ENCODE measurements around the gene POLG2. TPM values are rescaled to one million over a fixed set of nuclear protein-coding genes. Genes with fewer than 3 reads are reported as not detected.

POLG2 gene
- total RNA-seq, 2 experiments from 2014 or later: 25.8 to 28.1 TPM

- Mint-ChIP-seq H3K36me3 (peaks cover 53% of the 10 kb centered on the region), H3K27ac (no peak overlapping the region)
Observed at GRCh38 chr17:64529221-64529620, 32.4 kb upstream of the POLG2 start.

DNA sequence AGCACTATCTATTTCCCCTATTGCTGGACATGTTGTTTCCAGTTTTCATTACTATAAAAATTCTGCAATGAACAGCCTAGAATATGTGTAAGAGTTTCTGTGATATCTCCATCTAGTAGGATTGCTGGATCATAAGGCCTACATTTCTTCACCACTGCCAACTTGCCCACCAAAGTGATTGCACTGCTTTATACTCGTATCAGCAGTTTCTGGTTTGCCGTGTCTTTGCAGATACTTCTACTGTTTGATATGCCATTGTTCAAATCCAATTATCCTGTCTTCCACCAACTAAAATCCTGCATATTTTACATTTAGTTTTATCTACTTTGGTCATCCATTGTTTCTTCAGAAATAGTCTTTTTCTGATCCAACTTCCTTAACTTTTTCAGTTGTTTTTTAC lies 31.1 kb upstream of the POLG2 start:
- POLR2A ChIA-PET: no interaction called here
- H3K4me1 Mint-ChIP-seq (ENCODE audit: low read depth): no peaks in the 10 kb centered on the region
- H3K36me3 Mint-ChIP-seq: peaks cover 52% of the 10 kb centered on the region
- H3K27ac Mint-ChIP-seq: no peak overlapping the region
- intact Hi-C loops (cut with micrococcal nuclease): no loop called here
- CTCF ChIA-PET: no interaction called here
- no peaks in the 10 kb centered on the region for H3K9me3 Mint-ChIP-seq
- DNase-seq: no peak
- H3K4me3 Mint-ChIP-seq: no peak overlapping the region
- no peaks in the 10 kb centered on the region for H3K27me3 Mint-ChIP-seq

More at GRCh38 chr17:64529221-64529620, 32.4 kb upstream of the POLG2 start:
- intact Hi-C loops (cut with micrococcal nuclease): no loop called here
- POLR2A ChIA-PET: no interaction called here
- CTCF ChIA-PET: no interaction called here
- Mint-ChIP-seq H3K4me1 (ENCODE audit: low read depth) (no peaks in the 10 kb centered on the region), H3K4me3 (no peak overlapping the region), H3K27me3 (no peaks in the 10 kb centered on the region), H3K9me3 (no peaks in the 10 kb centered on the region)
- no peak for DNase-seq

- no peaks in the 10 kb centered on the region for H3K27me3 Mint-ChIP-seq
- H3K9me3 Mint-ChIP-seq: no peaks in the 10 kb centered on the region
- H3K27ac Mint-ChIP-seq: no peak overlapping the region
- DNase-seq: no peak
- H3K4me1 Mint-ChIP-seq (ENCODE audit: low read depth): peaks cover 12% of the 10 kb centered on the region
- intact Hi-C loops (cut with micrococcal nuclease): no loop called here
- POLR2A ChIA-PET: interaction anchor here (0.6 kb wide), 1 partner anchor 20 kb away, joined by 3 read pairs; no protein-coding TSS in a partner anchor
- H3K4me3 Mint-ChIP-seq: no peak overlapping the region
- H3K36me3 Mint-ChIP-seq: peaks cover 32% of the 10 kb centered on the region
- CTCF ChIA-PET: interaction anchor here (1.0 kb wide), 2 partner anchors 29 to 100 kb away, joined by 3 to 4 read pairs; no protein-coding TSS in a partner anchor
Observed at GRCh38 chr17:64520359-64520758, 23.5 kb upstream of the POLG2 start.

DNA sequence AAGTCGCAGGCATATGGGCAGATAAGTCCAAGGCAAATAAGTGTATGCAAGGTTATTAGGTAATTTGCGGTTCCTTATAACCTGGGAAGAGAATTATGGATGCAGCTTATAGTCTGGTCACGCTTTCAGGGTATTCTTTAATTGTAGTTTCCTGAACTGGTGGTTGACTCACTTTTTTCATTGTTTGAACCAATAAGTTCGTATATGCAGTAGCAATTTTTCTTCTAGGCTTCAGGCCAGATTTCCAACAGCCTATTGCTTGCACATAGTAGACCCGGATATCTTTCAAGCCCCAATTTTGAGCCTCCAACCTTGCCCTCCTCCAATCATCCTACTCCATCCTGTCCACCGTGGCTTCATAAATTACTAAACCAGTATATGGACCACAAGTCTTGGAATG lies 22.7 kb upstream of the POLG2 start:
- H3K36me3 Mint-ChIP-seq: peaks cover 30% of the 10 kb centered on the region
- no peaks in the 10 kb centered on the region for H3K27me3 Mint-ChIP-seq
- no peak overlapping the region for H3K4me3 Mint-ChIP-seq
- DNase-seq: no peak
- POLR2A ChIA-PET: interaction anchor here (0.6 kb wide), 1 partner anchor 21 kb away, joined by 3 read pairs; no protein-coding TSS in a partner anchor
- H3K4me1 Mint-ChIP-seq (ENCODE audit: low read depth): peaks cover 18% of the 10 kb centered on the region
- no peaks in the 10 kb centered on the region for H3K9me3 Mint-ChIP-seq
- CTCF ChIA-PET: interaction anchor here (0.7 to 1.1 kb wide), 3 partner anchors 99 to 130 kb away, joined by 3 to 4 read pairs (median 3); no protein-coding TSS in a partner anchor
- intact Hi-C loops (cut with micrococcal nuclease): no loop called here
- no peak overlapping the region for H3K27ac Mint-ChIP-seq

DNA sequence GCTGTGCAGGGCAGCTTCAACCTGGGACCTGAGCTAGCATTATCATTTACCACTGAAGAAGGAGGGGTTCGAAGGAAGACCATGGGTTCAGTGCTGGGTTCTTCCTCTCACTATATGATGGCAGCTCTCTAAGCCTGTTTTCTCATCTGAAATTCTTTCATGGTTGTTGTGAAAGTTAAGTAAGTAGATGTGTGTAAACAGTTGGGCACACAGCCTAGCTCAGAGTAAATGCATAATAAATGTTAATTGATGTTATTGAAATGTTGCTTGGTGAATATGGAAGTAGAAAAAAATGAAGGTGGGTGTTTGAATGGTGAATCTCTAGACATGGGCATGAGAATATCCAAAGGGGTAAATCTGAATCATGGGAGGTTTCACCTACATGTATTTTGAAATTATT lies 19.0 kb upstream of the POLG2 start:
- no peaks in the 10 kb centered on the region for H3K27me3 Mint-ChIP-seq
- peaks cover 18% of the 10 kb centered on the region for H3K4me1 Mint-ChIP-seq (ENCODE audit: low read depth)
- H3K4me3 Mint-ChIP-seq: no peak overlapping the region
- intact Hi-C loops (cut with micrococcal nuclease): no loop called here
- DNase-seq: no peak
- CTCF ChIA-PET: interaction anchor here (1.0 to 1.6 kb wide), 2 partner anchors 23 to 96 kb away, joined by 3 to 4 read pairs; no protein-coding TSS in a partner anchor
- no peak overlapping the region for H3K27ac Mint-ChIP-seq
- no peaks in the 10 kb centered on the region for H3K9me3 Mint-ChIP-seq
- peaks cover 45% of the 10 kb centered on the region for H3K36me3 Mint-ChIP-seq
- POLR2A ChIA-PET: interaction anchor here (1.2 to 1.9 kb wide), 3 partner anchors 9 to 17 kb away, joined by 4 to 7 read pairs (median 7); partner anchors contain the start of genes CEP95 and DDX5

GRCh38 chr17:64515419-64515818 lies 18.6 kb upstream of the POLG2 start:
- POLR2A ChIA-PET: interaction anchor here (1.2 to 1.9 kb wide), 3 partner anchors 9 to 17 kb away, joined by 4 to 7 read pairs (median 7); partner anchors contain the start of genes CEP95 and DDX5
- no peaks in the 10 kb centered on the region for H3K9me3 Mint-ChIP-seq
- CTCF ChIA-PET: interaction anchor here (0.6 to 1.6 kb wide), 3 partner anchors 23 to 221 kb away, joined by 3 to 4 read pairs (median 4); no protein-coding TSS in a partner anchor
- no peak overlapping the region for H3K27ac Mint-ChIP-seq
- no peak for DNase-seq
- H3K27me3 Mint-ChIP-seq: no peaks in the 10 kb centered on the region
- intact Hi-C loops (cut with micrococcal nuclease): no loop called here
- no peak overlapping the region for H3K4me3 Mint-ChIP-seq
- H3K36me3 Mint-ChIP-seq: peaks cover 48% of the 10 kb centered on the region
- H3K4me1 Mint-ChIP-seq (ENCODE audit: low read depth): peaks cover 18% of the 10 kb centered on the region

DNA sequence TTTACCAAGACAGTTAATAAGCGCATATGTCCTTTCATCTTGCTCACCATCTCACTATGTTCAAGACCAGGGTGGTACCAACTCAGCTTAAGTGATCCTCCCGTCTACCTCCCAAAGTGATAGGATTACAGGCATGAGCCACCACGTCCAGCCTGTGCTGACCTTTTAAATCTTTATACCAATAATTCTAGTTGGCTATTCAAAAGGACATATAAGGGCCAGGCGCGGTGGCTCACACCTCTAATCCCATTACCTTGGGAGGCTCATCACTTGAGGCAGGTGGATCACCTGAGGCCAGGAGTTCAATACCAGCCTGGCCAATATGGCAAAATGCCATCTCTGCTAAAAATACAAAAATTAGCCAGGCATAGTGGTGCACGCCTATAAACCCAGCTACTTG lies 12.3 kb upstream of the POLG2 start:
- Mint-ChIP-seq H3K27ac (no peak overlapping the region), H3K9me3 (no peaks in the 10 kb centered on the region), H3K4me1 (ENCODE audit: low read depth) (peaks cover 25% of the 10 kb centered on the region), H3K27me3 (peaks cover 2% of the 10 kb centered on the region), H3K36me3 (peaks cover 53% of the 10 kb centered on the region), H3K4me3 (peak overlapping the region; percentile 13)
- ChIA-PET CTCF (interaction anchor here (2.9 kb wide), 1 partner anchor 16 kb away, joined by 11 read pairs; no protein-coding TSS in a partner anchor), POLR2A (no interaction called here)
- DNase-seq: no peak
- intact Hi-C loops (cut with micrococcal nuclease): loop anchor here (5.0 to 10.0 kb wide), 6 partner anchors 377 to 812 kb away; partner anchors contain the start of genes CCDC47, DDX42, ERN1 and SMARCD2

GRCh38 chr17:64508683-64509082 lies 11.8 kb upstream of the POLG2 start:
- no peak for DNase-seq
- Mint-ChIP-seq H3K27ac (no peak overlapping the region), H3K27me3 (peaks cover 2% of the 10 kb centered on the region), H3K9me3 (no peaks in the 10 kb centered on the region), H3K36me3 (peaks cover 56% of the 10 kb centered on the region), H3K4me1 (ENCODE audit: low read depth) (peaks cover 30% of the 10 kb centered on the region), H3K4me3 (peak overlapping the region; percentile 61)
- intact Hi-C loops (cut with micrococcal nuclease): loop anchor here (5.0 to 10.0 kb wide), 6 partner anchors 376 to 811 kb away; partner anchors contain the start of genes CCDC47, DDX42, ERN1 and SMARCD2
- CTCF ChIA-PET: interaction anchor here (2.9 kb wide), 1 partner anchor 16 kb away, joined by 11 read pairs; no protein-coding TSS in a partner anchor
- POLR2A ChIA-PET: no interaction called here

- Mint-ChIP-seq H3K27ac (peak overlapping the region; percentile 100), H3K4me3 (peak overlapping the region; percentile 97), H3K9me3 (no peaks in the 10 kb centered on the region), H3K4me1 (ENCODE audit: low read depth) (peaks cover 42% of the 10 kb centered on the region), H3K36me3 (peaks cover 61% of the 10 kb centered on the region), H3K27me3 (peaks cover 2% of the 10 kb centered on the region)
- ChIA-PET POLR2A (interaction anchor here (1.0 to 4.2 kb wide), 6 partner anchors 8 to 142 kb away, joined by 4 to 125 read pairs (median 6); partner anchors contain the start of gene POLG2), CTCF (interaction anchor here (0.9 to 4.2 kb wide), 8 partner anchors 11 to 142 kb away, joined by 3 to 46 read pairs (median 6); partner anchors contain the start of gene POLG2)
- intact Hi-C loops (cut with micrococcal nuclease): loop anchor here (1.0 to 10.0 kb wide), 11 partner anchors 15 to 810 kb away; partner anchors contain the start of genes CCDC47, DDX42, ERN1 and SMARCD2
- DNase-seq: peak; percentile 57
Observed at GRCh38 chr17:64507413-64507782, 10.5 kb upstream of the POLG2 start.

DNA sequence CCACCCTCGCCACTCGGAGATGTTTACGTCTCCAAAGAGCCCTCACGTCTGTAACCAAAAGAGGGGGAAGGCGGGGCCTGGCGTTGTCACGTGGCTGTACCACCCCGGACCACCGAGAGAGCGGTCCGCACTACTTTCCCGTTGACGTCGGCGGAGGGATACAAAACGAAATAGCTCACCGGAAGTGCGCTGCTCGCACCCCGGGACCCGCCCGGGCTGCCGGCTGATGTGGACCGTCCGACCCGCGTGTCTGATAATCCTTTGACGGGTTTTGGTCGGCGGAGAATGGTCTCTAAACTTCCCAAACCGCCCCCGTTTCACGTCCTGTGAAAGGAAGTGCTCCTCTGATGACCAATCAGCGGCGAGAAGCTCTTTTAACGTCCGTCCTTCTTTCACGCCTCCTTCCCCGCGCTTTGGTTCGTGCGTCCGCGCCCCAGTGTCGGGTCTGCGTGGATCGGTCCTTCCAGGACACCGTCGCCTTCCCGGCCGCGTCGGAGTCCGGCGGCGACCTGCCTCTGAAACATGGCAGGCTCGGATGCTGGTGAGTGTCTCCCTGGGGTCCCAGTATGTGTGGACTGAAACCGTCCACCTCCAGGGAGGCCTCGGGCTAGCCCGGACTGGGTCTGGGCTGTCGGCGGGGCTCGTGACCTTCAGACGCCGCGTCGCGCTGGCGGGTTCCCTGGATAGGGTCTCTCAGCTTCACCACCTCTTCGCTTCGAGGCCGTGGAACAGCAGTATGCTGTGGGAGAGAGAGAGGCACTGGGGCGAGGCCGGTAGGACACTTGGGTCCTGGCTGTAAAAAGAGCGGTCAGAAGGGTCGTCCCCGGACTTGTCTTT lies 9.9 kb upstream of the POLG2 start, which contains the start of gene CEP95:
Gene CEP95 (plus strand): TSS at position 402 of the 837 bp plus-strand sequence. CDS start 121 bp downstream, at position 523.
- Mint-ChIP-seq H3K4me1 (ENCODE audit: low read depth) (peaks cover 48% of the 10 kb centered on the region), H3K9me3 (no peaks in the 10 kb centered on the region), H3K27ac (peak within 1 kb of the TSS; percentile 100), H3K36me3 (peaks cover 64% of the 10 kb centered on the region), H3K27me3 (peaks cover 2% of the 10 kb centered on the region), H3K4me3 (peak within 1 kb of the TSS; percentile 97)
- ChIA-PET CTCF (interaction anchor here (0.6 to 4.2 kb wide), 11 partner anchors 11 to 271 kb away, joined by 3 to 46 read pairs (median 3); partner anchors contain the start of gene POLG2), POLR2A (interaction anchor here (0.6 to 4.2 kb wide), 15 partner anchors 9 to 545 kb away, joined by 3 to 125 read pairs (median 5); partner anchors contain the start of genes POLG2 and SMURF2)
- intact Hi-C loops (cut with micrococcal nuclease): loop anchor here (1.0 to 10.0 kb wide), 13 partner anchors 9 to 809 kb away; partner anchors contain the start of genes CCDC47, DDX42, ERN1 and POLG2
- peak; percentile 96 for DNase-seq

DNA sequence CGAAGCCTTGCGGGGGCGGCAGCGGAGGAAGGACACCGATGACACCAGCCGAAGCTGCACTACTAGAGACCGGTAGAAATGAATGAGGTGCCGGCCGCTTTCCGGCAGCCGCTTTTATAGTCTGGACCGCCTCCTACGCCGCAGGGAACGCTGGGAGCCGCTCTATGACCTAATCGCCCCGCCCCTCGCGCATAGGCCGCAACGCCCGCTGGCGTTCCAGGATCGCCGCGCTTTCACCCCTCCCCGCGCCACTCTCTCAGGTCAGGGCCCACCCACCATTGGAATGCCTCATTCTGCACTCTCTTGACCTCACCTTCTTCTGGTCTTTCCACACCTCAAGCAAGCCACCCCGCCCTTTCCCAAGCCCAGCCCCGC lies 9.3 kb upstream of the POLG2 start, which contains the start of gene DDX5:
Gene DDX5 (minus strand): TSS at position 89 of the 375 bp plus-strand sequence. CDS start 170 bp downstream, outside the sequence.
- ChIA-PET POLR2A (interaction anchor here (0.6 to 4.2 kb wide), 19 partner anchors 9 to 733 kb away, joined by 3 to 125 read pairs (median 5); partner anchors contain the start of genes CCDC47, POLG2 and SMURF2), CTCF (interaction anchor here (0.6 to 4.2 kb wide), 10 partner anchors 10 to 270 kb away, joined by 3 to 46 read pairs (median 3); partner anchors contain the start of gene POLG2)
- no peaks in the 10 kb centered on the region for H3K9me3 Mint-ChIP-seq
- H3K36me3 Mint-ChIP-seq: peaks cover 64% of the 10 kb centered on the region
- peak; percentile 99 for DNase-seq
- intact Hi-C loops (cut with micrococcal nuclease): loop anchor here (1.0 to 10.0 kb wide), 12 partner anchors 9 to 809 kb away; partner anchors contain the start of genes CCDC47, DDX42, ERN1 and POLG2
- peaks cover 2% of the 10 kb centered on the region for H3K27me3 Mint-ChIP-seq
- peaks cover 54% of the 10 kb centered on the region for H3K4me1 Mint-ChIP-seq (ENCODE audit: low read depth)
- H3K4me3 Mint-ChIP-seq: peak within 1 kb of the TSS; percentile 97
- peak within 1 kb of the TSS; percentile 100 for H3K27ac Mint-ChIP-seq
